A549 (cell line): ENCODE results near the gene DDX54. TPM values are rescaled to one million over a fixed set of nuclear protein-coding genes. Genes with fewer than 3 reads are reported as not detected.

Source experiments
- ATAC-seq, 2 experiments: fragments of 200-7000 bp in 1 of 2; fragments of >200 bp in 1 of 2; cut with Nextera tagmentation in 1 of 2; cut with Tn5 transposase in 1 of 2; 3 replicates each; pipeline versions ENCODE4 v1.8.0 to v1.9.1; 2018 to 2020; ENCODE audit warnings: mild to moderate bottlenecking in 1 of 2, moderate library complexity in 1 of 2
- CTCF ChIA-PET: fragments of 300-600 bp; sonication (Branson Sonifier 250); formaldehyde crosslinking; extraction: SDS; loops from one replicate; lab custom pipeline; 2021; ENCODE audit warnings: antibody characterized with exemption, inconsistent platforms; lab: Yijun Ruan, JAX
- POLR2A ChIA-PET: fragments of 350-600 bp; formaldehyde crosslinking; extraction: SDS; loops from one replicate; lab custom pipeline; 2021; ENCODE audit warnings: antibody characterized with exemption, inconsistent platforms; lab: Yijun Ruan, JAX
- DNase-seq, 2 experiments: peaks; one replicate each; pipeline versions ENCODE4 v3.0.0 to v3.0.0-alpha.2; 2011 to 2016; ENCODE audit warnings: low read depth in 1 of 2, low spot score in 1 of 2
- FAIRE-seq: peaks from 2 replicates; lab custom pipeline; 2011; peaks lifted over from hg19 to GRCh38; lab: Jason Lieb, UNC
- H3K27ac ChIP-seq, 2 experiments: fragments of >200 bp; sonication (Bioruptor Twin); formaldehyde crosslinking; 3 replicates each; pipeline ENCODE4 v1.5.1; 2016 to 2017
- H3K4me1 ChIP-seq: fragments of >200 bp; sonication (Bioruptor Twin); formaldehyde crosslinking; 3 replicates; pipeline ENCODE4 v1.6.1; 2016
- H3K4me2 ChIP-seq: fragments of >200 bp; sonication (Bioruptor Twin); formaldehyde crosslinking; 3 replicates; pipeline ENCODE4 v1.6.1; 2016
- H3K4me3 ChIP-seq: fragments of >200 bp; sonication (Bioruptor Twin); formaldehyde crosslinking; 3 replicates; pipeline ENCODE4 v1.5.1; 2016
- H3K9me3 ChIP-seq: fragments of >200 bp; sonication (Bioruptor Twin); formaldehyde crosslinking; 3 replicates; pipeline ENCODE4 v1.6.1; 2016
- BCL3 ChIP-seq: fragments of >200 bp; sonication (Bioruptor Twin); formaldehyde crosslinking; IDR thresholded peaks from 3 replicates; pipeline ENCODE4 v1.6.1; 2016
- BHLHE40 ChIP-seq: IDR thresholded peaks from 2 replicates; pipeline ENCODE4 v1.6.1; 2012; ENCODE audit warnings: low read depth, low read length, inconsistent platforms
- CBX8 ChIP-seq: fragments of 200-600 bp; sonication (generic); IDR thresholded peaks from 2 replicates; pipeline ENCODE4 v1.6.1; 2016
- CHD2 ChIP-seq: fragments of 150-350 bp; IDR thresholded peaks from 2 replicates; pipeline ENCODE4 v1.6.1; 2014; ENCODE audit warnings: low read length; ENCODE audit not compliant: partially characterized antibody
- CTCF ChIP-seq: fragments of >200 bp; sonication (Bioruptor Twin); formaldehyde crosslinking; IDR thresholded peaks from 3 replicates; pipeline ENCODE4 v1.5.1; 2016
- EP300 ChIP-seq, 2 experiments: fragments of >200 bp; sonication (Bioruptor Twin); formaldehyde crosslinking; IDR thresholded peaks; 2 replicates in 1 of 2; 3 replicates in 1 of 2; pipeline ENCODE4 v1.6.1; 2016 to 2017
- ESRRA ChIP-seq: fragments of 150-350 bp; IDR thresholded peaks from 2 replicates; pipeline ENCODE4 v1.6.1; 2014; ENCODE audit warnings: mild to moderate bottlenecking, low read length, borderline replicate concordance
- GATA3 ChIP-seq: IDR thresholded peaks from 2 replicates; pipeline ENCODE4 v1.6.1; 2012; ENCODE audit warnings: borderline replicate concordance
- HDAC2 ChIP-seq: fragments of 200-600 bp; sonication (generic); IDR thresholded peaks from 2 replicates; pipeline ENCODE4 v1.6.1; 2016
- HEYL ChIP-seq: fragments of 250-450 bp; sonication (Bioruptor Pico); IDR thresholded peaks from 2 replicates; pipeline ENCODE4 v1.8.0; 2021; ENCODE audit warnings: mild to moderate bottlenecking, moderate library complexity
- HOXA7 ChIP-seq: fragments of 250-450 bp; sonication (Bioruptor Pico); IDR thresholded peaks from 2 replicates; pipeline ENCODE4 v1.5.0; 2020; ENCODE audit warnings: mild to moderate bottlenecking, moderate library complexity
- HOXB5 ChIP-seq: fragments of 250-450 bp; sonication (Bioruptor Pico); IDR thresholded peaks from 2 replicates; pipeline ENCODE4 v1.5.0; 2020; ENCODE audit warnings: mild to moderate bottlenecking, moderate library complexity
- JUN ChIP-seq, 2 experiments: fragments of >200 bp; sonication (Bioruptor Twin); formaldehyde crosslinking; IDR thresholded peaks; 2 replicates in 1 of 2; 3 replicates in 1 of 2; pipeline ENCODE4 v1.6.1; 2016 to 2017
- KDM1A ChIP-seq: fragments of 200-600 bp; sonication (generic); IDR thresholded peaks from 2 replicates; pipeline ENCODE4 v1.6.1; 2016; ENCODE audit warnings: low read depth, mild to moderate bottlenecking
- MAZ ChIP-seq: fragments of 150-350 bp; IDR thresholded peaks from 2 replicates; pipeline ENCODE4 v1.6.1; 2014; ENCODE audit warnings: antibody characterized with exemption, low read depth, low read length, borderline replicate concordance
- MYC ChIP-seq: IDR thresholded peaks from 2 replicates; pipeline ENCODE4 v1.6.1; 2012; ENCODE audit warnings: mild to moderate bottlenecking, inconsistent platforms, low read length, improper control_type of control experiment, borderline replicate concordance
- PBX3 ChIP-seq: IDR thresholded peaks from 2 replicates; pipeline ENCODE4 v1.6.1; 2012
- PHF8 ChIP-seq: fragments of 200-600 bp; sonication (generic); IDR thresholded peaks from 2 replicates; pipeline ENCODE4 v1.6.1; 2016; ENCODE audit warnings: low read depth, mild to moderate bottlenecking, antibody characterized with exemption, moderate library complexity, borderline replicate concordance
- POLR2AphosphoS2 ChIP-seq: conservative IDR thresholded peaks from 2 replicates; pipeline ENCODE4 v1.6.1; 2012; ENCODE audit warnings: low read length, improper control_type of control experiment, inconsistent platforms
- RCOR1 ChIP-seq: fragments of 150-350 bp; IDR thresholded peaks from 2 replicates; pipeline ENCODE4 v1.6.1; 2014; ENCODE audit warnings: antibody characterized with exemption, low read length, low read depth
- REST ChIP-seq: fragments of 200-600 bp; sonication (generic); IDR thresholded peaks from 2 replicates; pipeline ENCODE4 v1.6.1; 2016; ENCODE audit warnings: antibody characterized with exemption, mild to moderate bottlenecking, moderate library complexity
- RFX5 ChIP-seq: fragments of 450-650 bp; IDR thresholded peaks from 2 replicates; pipeline ENCODE4 v1.7.1; 2014; ENCODE audit warnings: antibody characterized with exemption, mild to moderate bottlenecking, moderate library complexity
- RNF2 ChIP-seq: fragments of 200-600 bp; sonication (generic); IDR thresholded peaks from 2 replicates; pipeline ENCODE4 v1.6.1; 2016; ENCODE audit warnings: low read depth, mild to moderate bottlenecking, antibody characterized with exemption, moderate library complexity, borderline replicate concordance
- SMC3 ChIP-seq: fragments of >200 bp; sonication (Bioruptor Twin); formaldehyde crosslinking; IDR thresholded peaks from 3 replicates; pipeline ENCODE4 v1.6.1; 2018; ENCODE audit warnings: inconsistent platforms
- TFCP2L1 ChIP-seq: fragments of 250-450 bp; sonication (Bioruptor Pico); IDR thresholded peaks from 2 replicates; pipeline ENCODE4 v1.5.0; 2021; ENCODE audit warnings: mild to moderate bottlenecking
- TP53 ChIP-seq: fragments of 250-450 bp; sonication (Bioruptor Pico); IDR thresholded peaks from 2 replicates; pipeline ENCODE4 v1.5.0; 2021; ENCODE audit warnings: mild to moderate bottlenecking, moderate library complexity
- USF2 ChIP-seq: fragments of 450-650 bp; IDR thresholded peaks from 2 replicates; pipeline ENCODE4 v1.6.1; 2014; ENCODE audit warnings: antibody characterized with exemption
- ZC3H11A ChIP-seq: fragments of 450-650 bp; IDR thresholded peaks from 2 replicates; pipeline ENCODE4 v1.6.1; 2014; ENCODE audit warnings: antibody characterized with exemption, mild to moderate bottlenecking
- WGBS: methylation state at CpG from one replicate; pipeline ENCODE4 v1.1.6; 2017; ENCODE audit errors: missing lambda C conversion rate; 5-methylcytosine and 5-hydroxymethylcytosine counted together
- polyA plus RNA-seq, 4 experiments: library from polyadenylated mRNA; depleted of rRNA in 3 of 4; stranded (reverse); fragments of >200 nt; fragmentation: RNase III in 1 of 4; extraction: RNeasy Plus Mini Kit Qiagen cat#74134 plus additional on column Dnase treatment in 1 of 4; gene quantifications; 2 replicates in 3 of 4; 3 replicates in 1 of 4; pipeline ENCODE4 v1.2.3, GENCODE V29; 2011 to 2017

Gene DDX54
- polyA plus RNA-seq, 2 of the 4 experiments (the other 2 are of a cell fraction), result 62.4 to 64.5 TPM

GRCh38 chr12:113170457-113170856 lies 14.8 kb downstream of the DDX54 start:
- TF ChIP-seq BCL3 (no peak), REST (no peak), HEYL (CRISPR knock-in tag) (no peak), RFX5 (no peak), CBX8 (no peak), PBX3 (no peak), POLR2AphosphoS2 (no peak), USF2 (no peak), ZC3H11A (no peak), EP300 (IDR thresholded peaks at IDR 0.05) (no peak), ESRRA (no peak), HOXB5 (CRISPR knock-in tag) (no peak), MAZ (no peak), CTCF (no peak), HDAC2 (no peak), HOXA7 (CRISPR knock-in tag) (no peak), BHLHE40 (no peak)
- Histone ChIP-seq H3K27ac (no peak overlapping the region), H3K4me2 (no peak overlapping the region), H3K9me3 (no peaks in the 10 kb centered on the region), H3K4me1 (no peaks in the 10 kb centered on the region), H3K4me3 (no peak overlapping the region)
- FAIRE-seq (no peak), DNase-seq (no peak), ATAC-seq (no peak)
- ChIA-PET CTCF (interaction anchor here (1.0 to 7.8 kb wide), 5 partner anchors 9 to 121 kb away, joined by 3 to 82 read pairs (median 4); partner anchors contain the start of gene DDX54), POLR2A (no interaction called here)
- WGBS, result 77% methylated on average over 5 of the region's 5 CpGs

GRCh38 chr12:113169697-113170096 lies 15.6 kb downstream of the DDX54 start:
- no peak for FAIRE-seq
- no peaks in the 10 kb centered on the region for H3K4me1 ChIP-seq
- H3K4me3 ChIP-seq, result no peak overlapping the region
- WGBS, result 91% methylated on average over 13 of the region's 13 CpGs
- no peak for DNase-seq
- no peak overlapping the region for H3K27ac ChIP-seq
- ChIA-PET POLR2A (no interaction called here), CTCF (interaction anchor here (1.0 to 7.8 kb wide), 3 partner anchors 9 to 120 kb away, joined by 3 to 82 read pairs (median 4); no protein-coding TSS in a partner anchor)
- ATAC-seq, result no peak
- H3K9me3 ChIP-seq, result no peaks in the 10 kb centered on the region
- H3K4me2 ChIP-seq, result no peak overlapping the region
- TF ChIP-seq CTCF, result no peak
- no peak for TF ChIP-seq GATA3
- no peak for TF ChIP-seq PHF8
- no peak for TF ChIP-seq ZC3H11A
- TF ChIP-seq TP53 (CRISPR knock-in tag), result no peak
- TF ChIP-seq CHD2, result no peak
- no peak for TF ChIP-seq TFCP2L1 (CRISPR knock-in tag)
- TF ChIP-seq SMC3, result no peak
- TF ChIP-seq RNF2, result no peak
- TF ChIP-seq EP300 (IDR thresholded peaks at IDR 0.05), result no peak
- TF ChIP-seq KDM1A, result no peak
- TF ChIP-seq MYC, result no peak
- TF ChIP-seq RCOR1, result no peak
- no peak for TF ChIP-seq JUN (IDR thresholded peaks at IDR 0.05)
- TF ChIP-seq BHLHE40, result no peak
